Measurements from ENCODE around the gene TENT4B. TPM values are rescaled to one million over a fixed set of nuclear protein-coding genes. Genes with fewer than 3 reads are reported as not detected.
A peak's percentile ranks its signal among the peaks of the same experiment; 100 is the strongest.

The TENT4B gene
- total RNA-seq, 1 experiment from 2014 or later = 13.0 TPM

DNA sequence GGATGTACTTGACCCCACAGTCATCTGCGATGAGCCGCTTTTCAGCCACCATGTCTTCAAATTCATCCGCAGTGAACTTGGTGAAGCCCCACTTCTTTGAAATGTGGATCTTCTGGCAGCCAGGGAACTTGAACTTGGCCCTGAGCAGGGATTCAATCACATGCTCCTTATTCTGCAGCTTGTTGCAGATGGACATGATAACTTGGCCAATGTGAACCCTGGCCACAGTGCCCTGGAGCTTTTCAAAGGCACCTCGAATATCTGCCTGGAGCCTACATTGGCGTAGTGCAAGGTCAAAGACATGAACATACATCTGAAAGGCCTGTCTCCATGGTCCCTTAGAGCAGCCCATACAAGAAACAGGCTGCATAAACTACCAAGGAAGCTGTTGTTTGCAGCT lies 1.8 kb upstream of the TENT4B start:
- H3K27me3 Mint-ChIP-seq (ENCODE audit: low read depth) = peaks cover 3% of the 10 kb centered on the region; the same call in 1 of the 2 replicates
- peak overlapping the region; percentile 75 for H3K4me2 ChIP-seq (ENCODE audit: insufficient read depth, insufficient read length, low read length)
- DNase-seq = no peak
- no peak overlapping the region for H3K27ac Mint-ChIP-seq
- H3K14ac ChIP-seq (ENCODE audit: insufficient read depth, low read length) = no peak overlapping the region
- H4K20me1 ChIP-seq (ENCODE audit: control insufficient read depth, insufficient read depth, insufficient read length) = peaks cover 3% of the 10 kb centered on the region
- H3K23ac ChIP-seq (ENCODE audit: insufficient read length, low read depth, low read length) = no peak overlapping the region
- H3K18ac ChIP-seq (ENCODE audit: insufficient read length, low read depth, low read length) = no peak overlapping the region
- no peaks in the 10 kb centered on the region for H3K27me3 ChIP-seq (ENCODE audit: insufficient read depth, low read length)
- H2BK12ac ChIP-seq (ENCODE audit: insufficient read length, low read depth, low read length) = no peak overlapping the region
- no peak overlapping the region for H3K27ac ChIP-seq (ENCODE audit: insufficient read length, low read depth, low read length)
- peaks cover 8% of the 10 kb centered on the region for H3K79me1 ChIP-seq (ENCODE audit: insufficient read depth, low read depth, low read length, poor library complexity, severe bottlenecking)
- H3K9ac ChIP-seq (ENCODE audit: extremely low read depth, insufficient read length, low read length) = no peak overlapping the region
- no peaks in the 10 kb centered on the region for H3K36me3 Mint-ChIP-seq (ENCODE audit: insufficient read depth in 1 of 3, low read depth in 3 of 3)
- H2BK20ac ChIP-seq (ENCODE audit: low read depth, low read length, poor library complexity, severe bottlenecking) = no peak overlapping the region
- WGBS (ENCODE audit: extremely low coverage, insufficient read length, low lambda C conversion rate) = no CpG with 5 or more reads among the region's 5 CpGs
- H2BK120ac ChIP-seq (ENCODE audit: low read depth, low read length, poor library complexity, severe bottlenecking) = no peak overlapping the region
- H2AFZ ChIP-seq (ENCODE audit: low read length) = no peak overlapping the region
- no peak overlapping the region for H4K8ac ChIP-seq (replicated peaks; ENCODE audit: insufficient read length, low read depth, low read length)
- H3T11ph ChIP-seq (ENCODE audit: low read length) = no peak overlapping the region
- no peaks in the 10 kb centered on the region; a peak in 1 of 5 replicates for H3K9me3 Mint-ChIP-seq
- no peak overlapping the region for H3K56ac ChIP-seq (ENCODE audit: insufficient read length, low read depth, low read length)
- no peak overlapping the region for H3K4me3 Mint-ChIP-seq
- peaks cover 10% of the 10 kb centered on the region; the same call in 1 of the 2 replicates for H3K79me2 ChIP-seq (ENCODE audit: insufficient read depth, low read length)
- H3K4me1 Mint-ChIP-seq = peaks cover 19 to 22% of the 10 kb centered on the region in 2 experiments
- H2BK15ac ChIP-seq (ENCODE audit: low read depth, low read length) = no peak overlapping the region
- H2AK5ac ChIP-seq (ENCODE audit: insufficient read length, low read length) = no peak overlapping the region
- no peaks in the 10 kb centered on the region for H3K9me3 ChIP-seq (ENCODE audit: control insufficient read depth, low read depth, low read length)
- TF ChIP-seq, protein P1, sequence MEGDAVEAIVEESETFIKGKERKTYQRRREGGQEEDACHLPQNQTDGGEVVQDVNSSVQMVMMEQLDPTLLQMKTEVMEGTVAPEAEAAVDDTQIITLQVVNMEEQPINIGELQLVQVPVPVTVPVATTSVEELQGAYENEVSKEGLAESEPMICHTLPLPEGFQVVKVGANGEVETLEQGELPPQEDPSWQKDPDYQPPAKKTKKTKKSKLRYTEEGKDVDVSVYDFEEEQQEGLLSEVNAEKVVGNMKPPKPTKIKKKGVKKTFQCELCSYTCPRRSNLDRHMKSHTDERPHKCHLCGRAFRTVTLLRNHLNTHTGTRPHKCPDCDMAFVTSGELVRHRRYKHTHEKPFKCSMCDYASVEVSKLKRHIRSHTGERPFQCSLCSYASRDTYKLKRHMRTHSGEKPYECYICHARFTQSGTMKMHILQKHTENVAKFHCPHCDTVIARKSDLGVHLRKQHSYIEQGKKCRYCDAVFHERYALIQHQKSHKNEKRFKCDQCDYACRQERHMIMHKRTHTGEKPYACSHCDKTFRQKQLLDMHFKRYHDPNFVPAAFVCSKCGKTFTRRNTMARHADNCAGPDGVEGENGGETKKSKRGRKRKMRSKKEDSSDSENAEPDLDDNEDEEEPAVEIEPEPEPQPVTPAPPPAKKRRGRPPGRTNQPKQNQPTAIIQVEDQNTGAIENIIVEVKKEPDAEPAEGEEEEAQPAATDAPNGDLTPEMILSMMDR (conservative IDR thresholded peaks at IDR 0.05) = no peak
- H4K91ac ChIP-seq (ENCODE audit: insufficient read length, low read depth, low read length) = no peak overlapping the region
- H4K5ac ChIP-seq (ENCODE audit: insufficient read length, low read depth, low read length) = no peak overlapping the region
- peaks cover 3% of the 10 kb centered on the region for H3K4me1 ChIP-seq (ENCODE audit: insufficient read depth, low read length)
- H3K23me2 ChIP-seq (ENCODE audit: insufficient read length, low read depth, low read length, poor library complexity, severe bottlenecking) = peaks cover 15% of the 10 kb centered on the region
- H3K4ac ChIP-seq (ENCODE audit: low read depth, low read length) = no peak overlapping the region
- no peak overlapping the region for H2BK5ac ChIP-seq (ENCODE audit: insufficient read length, low read length)
